ENCODE data around the gene NRL. TPM values are rescaled to one million over a fixed set of nuclear protein-coding genes. Genes with fewer than 3 reads are reported as not detected.

NRL gene
- total RNA-seq, 1 experiment from 2014 or later, result 0.66 TPM

DNA sequence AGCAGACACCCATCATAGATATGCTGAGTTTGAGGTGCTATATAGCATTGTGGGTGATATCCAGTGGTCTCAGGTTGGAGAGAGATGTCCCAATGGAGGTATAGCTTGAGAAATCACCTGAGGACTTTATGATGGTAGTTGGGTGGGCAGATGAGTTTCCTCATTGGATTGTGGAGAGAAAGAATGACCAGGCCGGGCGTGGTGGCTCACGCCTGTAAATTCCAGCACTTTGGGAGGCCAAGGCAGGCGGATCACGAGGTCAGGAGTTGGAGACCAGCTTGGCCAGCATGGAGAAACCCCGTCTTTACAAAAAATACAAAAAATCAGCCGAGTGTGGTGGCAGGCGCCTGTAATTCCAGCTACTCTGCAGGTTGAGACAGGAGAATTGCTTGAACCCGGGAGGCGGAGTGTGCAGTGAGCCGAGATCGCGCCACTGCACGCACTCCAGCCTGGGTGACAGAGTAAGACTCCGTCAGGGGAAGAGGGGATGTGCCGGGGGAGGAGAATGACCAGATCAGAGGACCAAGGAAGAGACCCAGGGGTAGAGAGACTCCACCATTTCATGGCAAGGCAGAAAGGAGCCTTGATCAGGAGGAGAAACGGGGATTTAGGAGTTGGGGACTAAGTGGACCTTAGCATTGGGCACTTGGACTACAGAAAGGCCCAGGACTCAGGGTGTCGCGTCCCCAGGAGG is 21.4 kb downstream of the NRL start (continued):
- no peak for TF ChIP-seq ZBTB33 (IDR thresholded peaks at IDR 0.05; ENCODE audit: extremely low read depth, insufficient replicate concordance, low read length)

DNA sequence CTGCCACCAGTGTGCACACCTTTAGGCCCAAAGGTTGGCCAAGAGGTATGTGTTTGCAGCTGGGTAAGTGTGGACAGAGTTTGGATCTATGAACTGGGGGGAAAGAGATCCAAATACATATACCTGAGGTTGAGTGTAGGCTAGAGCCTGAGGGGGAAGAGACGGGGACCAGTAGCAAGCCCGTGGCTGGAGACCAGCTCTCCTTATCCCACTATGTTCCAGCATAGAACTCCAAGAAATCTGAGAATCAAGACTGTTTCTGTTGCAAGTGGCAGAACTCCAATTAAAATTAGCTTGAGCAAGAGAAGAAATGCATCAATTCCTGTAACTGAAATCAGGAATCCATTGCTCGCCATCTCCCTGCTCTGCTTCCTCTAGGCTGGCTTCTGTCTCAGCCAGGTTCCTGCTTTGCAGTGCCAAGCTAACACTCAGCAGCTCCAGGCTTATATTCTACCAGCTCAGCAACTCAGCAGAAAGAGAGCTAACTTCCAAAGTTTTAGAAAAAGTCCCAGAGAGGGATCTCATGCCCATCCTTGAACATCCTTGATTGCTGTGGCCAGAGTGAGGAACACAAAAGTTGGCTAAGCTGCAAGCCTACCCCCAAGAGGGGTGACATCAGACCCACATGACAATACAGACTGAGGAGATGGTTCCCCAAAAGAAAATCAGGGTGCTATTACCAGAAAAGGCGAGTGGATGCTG is 22.1 kb downstream of the NRL start:
- Histone ChIP-seq H3K9me3 (ENCODE audit: control insufficient read depth in 1 of 2, insufficient read depth in 1 of 2, low read depth in 1 of 2, low read length in 2 of 2) (no peaks in the 10 kb centered on the region), H3K27ac (ENCODE audit: low read depth, low read length) (no peak overlapping the region), H3K9ac (ENCODE audit: low read length) (no peak overlapping the region), H3K9me2 (ENCODE audit: insufficient read depth) (no peaks in the 10 kb centered on the region), H2AFZ (ENCODE audit: low read depth, low read length, poor library complexity, severe bottlenecking) (no peak overlapping the region), H3K4me3 (replicated peaks in 1 of 2; ENCODE audit: low read depth in 1 of 2, low read length in 2 of 2) (no peak overlapping the region), H3K27me3 (ENCODE audit: insufficient read depth, low read length) (no peaks in the 10 kb centered on the region), H4K20me1 (ENCODE audit: insufficient read depth) (no peaks in the 10 kb centered on the region), H3K79me2 (ENCODE audit: insufficient read depth, low read length) (peaks cover 7% of the 10 kb centered on the region; the same call in 1 of the 2 replicates), H3K36me3 (ENCODE audit: control insufficient read depth in 1 of 2, insufficient read depth in 2 of 2, low read length in 2 of 2) (no peaks in the 10 kb centered on the region), H3K4me1 (ENCODE audit: control insufficient read depth in 1 of 2, insufficient read depth in 2 of 2, low read length in 2 of 2) (peaks cover 15 to 22% of the 10 kb centered on the region in 2 experiments), H3K4me2 (ENCODE audit: low read length) (no peak overlapping the region)
- DNase-seq (ENCODE audit: low read depth, low spot score) (no peak), ATAC-seq (no peak)
- ChIA-PET CTCF (interaction anchor here (1.4 to 6.3 kb wide), 7 partner anchors 10 to 150 kb away, joined by 3 to 149 read pairs (median 9); partner anchors contain the start of genes CARMIL3, IRF9 and TINF2), RAD21 (ENCODE audit: low non-redundant PET in 1 of 2, low total read pairs in 2 of 2, uncharacterized antibody in 2 of 2, unreplicated experiment in 2 of 2) (interaction anchor here (0.8 to 4.6 kb wide), 2 partner anchors 35 kb away, joined by 3 to 35 read pairs; no protein-coding TSS in a partner anchor), POLR2A (interaction anchor here (1.4 to 4.5 kb wide), 7 partner anchors 7 to 44 kb away, joined by 3 to 49 read pairs (median 18); partner anchors contain the start of genes DCAF11, NRL and PSME1)
- BruUV-seq (replicated peaks), result no TSS peak
- TF ChIP-seq ZBTB33 (IDR thresholded peaks at IDR 0.05; ENCODE audit: extremely low read depth, insufficient replicate concordance, low read length), result no peak
- TF ChIP-seq, protein P1, sequence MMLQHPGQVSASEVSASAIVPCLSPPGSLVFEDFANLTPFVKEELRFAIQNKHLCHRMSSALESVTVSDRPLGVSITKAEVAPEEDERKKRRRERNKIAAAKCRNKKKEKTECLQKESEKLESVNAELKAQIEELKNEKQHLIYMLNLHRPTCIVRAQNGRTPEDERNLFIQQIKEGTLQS (IDR thresholded peaks at IDR 0.05), result no peak
- TF ChIP-seq POLR2A (IDR thresholded peaks at IDR 0.05; ENCODE audit: borderline replicate concordance, extremely low read depth, insufficient read depth, insufficient read length), result no peak
- no peak for TF ChIP-seq JUND (IDR thresholded peaks at IDR 0.05)
- no peak for TF ChIP-seq RAD21 (IDR thresholded peaks at IDR 0.05; ENCODE audit: low read depth)
- TF ChIP-seq ELF1 (IDR thresholded peaks at IDR 0.05; ENCODE audit: borderline replicate concordance, low read depth), result no peak
- TF ChIP-seq TCF7L2 (IDR thresholded peaks at IDR 0.05; ENCODE audit: borderline replicate concordance, extremely low read depth, insufficient read depth, insufficient read length), result no peak
- TF ChIP-seq EZH2phosphoT487 (IDR thresholded peaks at IDR 0.05; ENCODE audit: borderline replicate concordance), result no peak
- no peak for TF ChIP-seq CBX3 (IDR thresholded peaks at IDR 0.05; ENCODE audit: low read depth)
- no peak for TF ChIP-seq CEBPB (IDR thresholded peaks at IDR 0.05; ENCODE audit: low read depth)
- no peak for TF ChIP-seq EGR1 (IDR thresholded peaks at IDR 0.05; ENCODE audit: low read depth)
- no peak for TF ChIP-seq CTCF (IDR thresholded peaks at IDR 0.05 in 2 of 3, conservative IDR thresholded peaks at IDR 0.05 in 1 of 3; ENCODE audit: borderline replicate concordance in 1 of 3, insufficient read depth in 1 of 3, low read depth in 2 of 3, low read length in 2 of 3)
- TF ChIP-seq ZFX (IDR thresholded peaks at IDR 0.05), result no peak
- no peak for TF ChIP-seq ZNF274 (IDR thresholded peaks at IDR 0.05; ENCODE audit: low read depth, low read length)
- intact Hi-C loops (cut with micrococcal nuclease), result loop anchor here (10.0 kb wide), 1 partner anchor 108 kb away; the partner anchor contains the start of gene DHRS4L2

Measured in HCT116 (cell line).